ENCODE data around the gene FRMD8.

DNA sequence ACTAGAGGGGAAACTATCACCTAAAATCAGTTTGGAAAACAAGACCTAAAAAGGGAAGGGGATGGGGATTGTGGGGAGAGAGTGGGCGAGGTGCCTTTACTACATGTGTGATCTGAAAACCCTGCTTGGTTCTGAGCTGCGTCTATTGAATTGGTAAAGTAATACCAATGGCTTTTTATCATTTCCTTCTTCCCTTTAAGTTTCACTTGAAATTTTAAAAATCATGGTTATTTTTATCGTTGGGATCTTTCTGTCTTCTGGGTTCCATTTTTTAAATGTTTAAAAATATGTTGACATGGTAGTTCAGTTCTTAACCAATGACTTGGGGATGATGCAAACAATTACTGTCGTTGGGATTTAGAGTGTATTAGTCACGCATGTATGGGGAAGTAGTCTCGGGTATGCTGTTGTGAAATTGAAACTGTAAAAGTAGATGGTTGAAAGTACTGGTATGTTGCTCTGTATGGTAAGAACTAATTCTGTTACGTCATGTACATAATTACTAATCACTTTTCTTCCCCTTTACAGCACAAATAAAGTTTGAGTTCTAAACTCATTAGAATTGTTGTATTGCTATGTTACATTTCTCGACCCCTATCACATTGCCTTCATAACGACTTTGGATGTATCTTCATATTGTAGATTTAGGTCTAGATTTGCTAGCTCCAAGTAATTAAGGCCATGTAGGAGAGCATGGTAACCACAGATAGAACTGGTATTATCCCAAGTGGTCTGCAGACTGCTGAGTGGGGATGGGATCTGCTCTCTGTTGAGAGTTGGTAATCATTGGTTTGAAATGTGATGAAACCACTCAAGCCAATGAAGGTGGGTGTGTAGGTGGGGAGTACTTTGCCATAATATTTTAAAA, 39.8 kb downstream of the FRMD8 start:
- TF ChIP-seq EZH2 (IDR thresholded peaks at IDR 0.05) (no peak), POLR2AphosphoS5 (IDR thresholded peaks at IDR 0.05; ENCODE audit: borderline replicate concordance, low read depth, low read length) (peak; percentile 30; the same call in 1 of the 2 replicates), FOXP2 (optimal IDR thresholded peaks at IDR 0.05; ENCODE audit: control extremely low read depth, extremely low read length, insufficient read depth) (no peak)

Data from SK-N-MC (cell line).